GM12891 (cell line): ENCODE measurements around the gene METTL9.

ENCODE experiments used
- PAX5 ChIP-seq: IDR thresholded peaks from 2 replicates; pipeline ENCODE4 v1.6.1; 2011; ENCODE audit warnings: low read length, moderate library complexity, mild to moderate bottlenecking; ENCODE audit not compliant: insufficient read depth, severe bottlenecking
- POLR2A ChIP-seq: IDR thresholded peaks from 2 replicates; pipeline ENCODE4 v1.6.1; 2011; ENCODE audit warnings: low read depth, low read length, control low read depth
- POLR2AphosphoS5 ChIP-seq: IDR thresholded peaks from 2 replicates; pipeline ENCODE4 v1.6.1; 2011; ENCODE audit warnings: low read depth, low read length, control low read depth
- POU2F2 ChIP-seq: IDR thresholded peaks from 2 replicates; pipeline ENCODE4 v1.6.1; 2011; ENCODE audit warnings: low read depth, mild to moderate bottlenecking, control low read depth, low read length, moderate library complexity
- SPI1 ChIP-seq: IDR thresholded peaks from 2 replicates; pipeline ENCODE4 v1.6.1; 2011; ENCODE audit warnings: low read depth, low read length, control low read depth
- TAF1 ChIP-seq: IDR thresholded peaks from 2 replicates; pipeline ENCODE4 v1.6.1; 2011; ENCODE audit warnings: low read depth, low read length, control low read depth

- TF ChIP-seq POLR2AphosphoS5 (no peak), POLR2A (no peak), SPI1 (no peak), TAF1 (no peak), POU2F2 (no peak), PAX5 (no peak)
These were observed 99.0 kb downstream of the METTL9 start for GRCh38 chr16:21698169-21699032.
